Measurements from ENCODE around the gene RAB11FIP3. TPM values are rescaled to one million over a fixed set of nuclear protein-coding genes. Genes with fewer than 3 reads are reported as not detected.

The RAB11FIP3 gene
- total RNA-seq, 1 donor from 2014 or later, result 52.1 TPM

- Mint-ChIP-seq H3K9me3 (no peaks in the 10 kb centered on the region), H3K27ac (peak overlapping the region; percentile 90), H3K4me3 (peak overlapping the region; percentile 90), H3K36me3 (no peaks in the 10 kb centered on the region), H3K27me3 (no peaks in the 10 kb centered on the region), H3K4me1 (ENCODE audit: unreplicated experiment) (peaks cover 4% of the 10 kb centered on the region)
- no peak for TF ChIP-seq CTCF (conservative IDR thresholded peaks at IDR 0.05)
- DNase-seq (ENCODE audit: extremely low spot score, unreplicated experiment), result no peak
Observed at GRCh38 chr16:528111-529011, 102.9 kb downstream of the RAB11FIP3 start.

DNA sequence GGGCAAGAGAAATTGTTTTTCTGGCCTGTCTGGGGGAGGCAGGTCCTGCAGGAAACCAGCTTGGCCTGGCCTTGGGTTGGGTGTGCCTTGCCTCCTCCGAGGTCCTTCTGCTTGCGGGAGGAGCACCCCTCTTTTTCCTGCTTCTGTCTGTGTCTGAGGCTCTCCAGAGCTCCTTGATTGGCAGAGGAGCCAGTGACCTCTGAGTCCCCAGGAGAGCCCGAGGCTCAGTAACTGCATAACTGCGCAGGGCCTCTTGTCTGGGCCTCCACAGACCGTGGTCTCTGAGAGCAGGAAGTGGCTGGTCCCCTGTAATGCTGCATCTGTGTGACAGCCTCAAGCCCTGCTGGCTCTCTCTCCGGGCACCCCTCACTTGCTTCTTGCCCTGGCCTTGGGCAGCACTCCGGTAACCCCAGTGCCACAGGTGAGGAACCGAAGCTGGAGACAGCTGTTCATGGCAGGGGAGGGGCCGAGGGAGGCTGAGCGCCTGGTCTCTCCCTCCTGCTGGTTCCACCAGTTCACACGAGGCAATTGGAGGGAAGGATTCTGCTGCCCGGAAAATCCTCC lies 103.6 kb downstream of the RAB11FIP3 start:
- no peak for DNase-seq (ENCODE audit: extremely low spot score, unreplicated experiment)
- Mint-ChIP-seq H3K27me3 (no peaks in the 10 kb centered on the region), H3K27ac (peak overlapping the region; percentile 90), H3K4me3 (peak overlapping the region; percentile 90), H3K36me3 (no peaks in the 10 kb centered on the region), H3K9me3 (no peaks in the 10 kb centered on the region), H3K4me1 (ENCODE audit: unreplicated experiment) (peaks cover 4% of the 10 kb centered on the region)
- no peak for TF ChIP-seq CTCF (conservative IDR thresholded peaks at IDR 0.05)

DNA sequence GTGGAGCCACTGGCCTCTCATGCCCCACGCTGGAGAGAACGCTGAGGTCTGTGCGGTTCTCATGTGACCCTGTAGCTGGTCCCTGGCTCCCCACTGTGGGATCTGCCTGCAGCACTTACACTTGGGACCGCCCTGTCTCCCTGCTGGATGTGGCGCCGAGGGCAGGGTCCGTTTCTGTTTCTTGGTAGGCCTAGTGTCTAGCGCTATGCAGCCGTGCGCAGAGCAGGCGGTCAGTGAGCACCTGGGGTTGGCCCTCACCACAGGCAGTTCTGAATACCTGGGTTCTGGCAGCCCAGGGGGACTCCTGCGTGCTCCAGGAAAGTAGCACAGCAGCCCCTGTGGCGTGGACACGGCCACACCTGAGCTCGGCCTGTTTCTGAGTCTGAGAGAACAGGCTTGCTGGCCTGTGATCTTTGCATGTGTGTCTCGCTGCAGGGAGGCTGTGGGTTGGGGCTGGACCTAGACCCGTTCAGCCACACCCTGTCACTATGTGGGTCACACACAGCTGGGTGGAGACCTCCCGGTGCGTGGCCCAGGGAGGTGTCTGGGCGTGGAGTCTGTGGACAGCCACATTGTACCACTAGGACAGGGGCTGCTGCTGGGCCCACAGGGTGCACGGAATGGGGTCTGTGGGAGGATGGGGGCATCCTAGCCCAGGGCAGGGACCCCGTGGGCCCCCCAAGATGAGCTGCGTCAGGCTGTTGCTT lies 104.8 kb downstream of the RAB11FIP3 start:
- no peak for DNase-seq (ENCODE audit: extremely low spot score, unreplicated experiment)
- no peak overlapping the region for H3K27ac Mint-ChIP-seq
- TF ChIP-seq CTCF (conservative IDR thresholded peaks at IDR 0.05), result no peak
- no peaks in the 10 kb centered on the region for H3K36me3 Mint-ChIP-seq
- no peaks in the 10 kb centered on the region for H3K9me3 Mint-ChIP-seq
- peak overlapping the region; percentile 90 for H3K4me3 Mint-ChIP-seq
- peaks cover 4% of the 10 kb centered on the region for H3K4me1 Mint-ChIP-seq (ENCODE audit: unreplicated experiment)
- H3K27me3 Mint-ChIP-seq, result no peaks in the 10 kb centered on the region

GRCh38 chr16:531494-532125 lies 106.2 kb downstream of the RAB11FIP3 start:
- no peak for TF ChIP-seq CTCF (conservative IDR thresholded peaks at IDR 0.05)
- no peak for DNase-seq (ENCODE audit: extremely low spot score, unreplicated experiment)
- Mint-ChIP-seq H3K27ac (no peak overlapping the region), H3K27me3 (no peaks in the 10 kb centered on the region), H3K36me3 (no peaks in the 10 kb centered on the region), H3K4me1 (ENCODE audit: unreplicated experiment) (peaks cover 1% of the 10 kb centered on the region), H3K4me3 (no peak overlapping the region), H3K9me3 (no peaks in the 10 kb centered on the region)

- Mint-ChIP-seq H3K27ac (peak overlapping the region; percentile 70), H3K27me3 (no peaks in the 10 kb centered on the region), H3K4me1 (ENCODE audit: unreplicated experiment) (no peaks in the 10 kb centered on the region), H3K9me3 (no peaks in the 10 kb centered on the region), H3K36me3 (no peaks in the 10 kb centered on the region), H3K4me3 (no peak overlapping the region)
- TF ChIP-seq CTCF (conservative IDR thresholded peaks at IDR 0.05), result no peak
- no peak for DNase-seq (ENCODE audit: extremely low spot score, unreplicated experiment)
Observed at GRCh38 chr16:533391-534123, 108.1 kb downstream of the RAB11FIP3 start.

Data from type B pancreatic cell (in vitro differentiated cells).